OCI-M2 (cell line): Measurements from ENCODE around the gene GPR141.

Experiments
- DNase-seq: peaks from one replicate; lab custom pipeline; 2025; ENCODE audit not compliant: unreplicated experiment; lab: John Stamatoyannopoulos, UW

Gene GPR141

GRCh38 chr7:37781156-37781555, 97.6 kb downstream of the GPR141 start:
- DNase-seq = no peak

DNA sequence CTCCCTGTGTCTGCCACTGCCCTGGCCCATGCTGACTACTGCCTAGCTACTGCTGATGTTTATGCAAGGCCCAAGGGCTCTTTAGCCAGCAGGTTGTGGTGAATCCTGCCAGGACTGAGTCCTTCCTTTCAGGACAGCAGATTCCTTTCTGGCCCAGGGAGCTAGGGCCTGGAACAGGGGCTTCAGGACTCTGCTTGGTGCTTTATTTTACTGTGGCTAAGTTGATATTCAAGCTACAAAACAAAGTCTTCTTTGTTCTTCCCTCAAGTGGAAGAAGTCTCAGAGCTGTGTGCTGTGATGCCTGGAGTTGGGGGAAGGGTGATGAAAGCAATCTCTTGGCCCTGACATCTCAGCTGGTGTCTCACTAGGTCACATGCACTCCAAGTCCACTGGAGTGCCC, 98.6 kb downstream of the GPR141 start:
- DNase-seq = no peak

DNA sequence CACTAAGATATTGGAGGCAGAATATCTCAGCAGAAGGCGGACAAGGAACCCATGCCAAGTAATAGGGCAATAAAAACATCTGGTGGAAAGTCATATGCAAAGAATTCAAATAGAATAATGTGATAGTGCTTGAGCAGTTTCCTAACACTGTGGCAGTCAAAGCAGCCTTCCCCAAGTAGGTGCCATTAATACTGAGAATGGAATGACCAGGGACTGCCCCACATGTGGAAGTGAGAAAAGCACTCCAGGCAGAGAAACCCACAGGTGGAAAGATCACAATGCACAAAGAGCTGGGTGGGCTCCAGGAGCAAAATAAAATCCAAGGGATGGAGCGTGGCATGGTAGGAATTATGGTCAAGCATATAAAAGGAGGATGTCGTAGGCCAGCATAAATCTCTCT, 100.4 kb downstream of the GPR141 start:
- no peak for DNase-seq

DNA sequence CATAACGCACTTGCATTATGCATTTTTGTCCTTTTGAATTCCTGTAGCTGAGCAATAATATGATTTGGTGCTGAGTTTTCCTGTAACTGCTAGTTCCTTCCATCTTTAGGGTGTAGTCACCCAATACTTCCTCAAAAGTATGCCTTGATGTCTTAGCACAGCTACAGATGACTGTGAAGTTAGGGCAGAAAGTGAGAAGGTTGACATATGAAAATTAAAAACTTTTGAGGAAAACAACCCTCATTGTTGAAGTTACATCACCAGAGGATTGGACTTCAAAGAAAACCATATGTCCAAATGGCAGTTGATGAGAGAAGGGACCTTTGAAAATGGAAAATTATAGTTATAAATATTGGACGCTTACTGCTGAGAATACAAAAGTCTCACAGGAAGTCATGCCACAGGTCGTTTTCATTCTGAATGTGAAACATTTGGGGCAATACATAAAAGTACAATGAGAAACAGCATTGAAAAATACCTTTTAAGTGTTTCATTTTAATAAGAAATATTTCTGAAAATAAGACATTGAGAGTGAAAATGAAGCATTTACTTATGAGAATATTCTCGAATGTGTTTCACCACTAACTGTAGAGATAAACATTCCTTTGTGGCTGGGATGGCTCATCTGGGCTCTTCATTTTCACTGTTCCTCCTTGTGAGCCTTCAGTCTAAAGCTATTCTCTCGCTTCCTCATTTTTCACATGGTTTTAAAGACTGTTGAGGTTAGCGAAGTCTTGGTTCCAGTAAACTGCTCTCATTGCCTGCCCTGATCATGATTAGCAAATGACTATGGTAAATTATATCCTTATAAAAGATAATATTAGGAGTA, 103.4 kb downstream of the GPR141 start:
- DNase-seq = no peak
